Liver (tissue), 3 donors: Measurements from ENCODE around the gene PRDM5.

ENCODE experiments used
- EGR1 ChIP-seq, 2 donors: IDR thresholded peaks; 2 replicates each; pipeline ENCODE4 v1.6.1; 2016 to 2018; ENCODE audit warnings: antibody characterized with exemption in 2 of 2, low read depth in 2 of 2
- GABPA ChIP-seq, 2 donors: IDR thresholded peaks in 1 of 2; conservative IDR thresholded peaks in 1 of 2; 2 replicates each; pipeline ENCODE4 v1.6.1; 2016; ENCODE audit warnings: antibody characterized with exemption in 2 of 2, mild to moderate bottlenecking in 1 of 2, moderate library complexity in 1 of 2
- HNF4A ChIP-seq, 2 donors: conservative IDR thresholded peaks; 2 replicates each; pipeline ENCODE4 v1.6.1; 2016; ENCODE audit warnings: antibody characterized with exemption in 2 of 2, mild to moderate bottlenecking in 2 of 2
- JUND ChIP-seq, 2 donors: IDR thresholded peaks; 2 replicates each; pipeline ENCODE4 v1.6.1; 2016; ENCODE audit warnings: antibody characterized with exemption in 2 of 2
- NR2F2 ChIP-seq: IDR thresholded peaks from 2 replicates; pipeline ENCODE4 v1.6.1; 2016; ENCODE audit warnings: antibody characterized with exemption
- RAD21 ChIP-seq, 2 donors: IDR thresholded peaks; 2 replicates each; pipeline ENCODE4 v1.6.1; 2016; ENCODE audit warnings: antibody characterized with exemption in 2 of 2, mild to moderate bottlenecking in 2 of 2
- RXRA ChIP-seq, 2 donors: IDR thresholded peaks; 2 replicates each; pipeline ENCODE4 v1.6.1; 2017 to 2018; ENCODE audit warnings: antibody characterized with exemption in 2 of 2, mild to moderate bottlenecking in 1 of 2
- SP1 ChIP-seq: IDR thresholded peaks from 2 replicates; pipeline ENCODE4 v1.6.1; 2018; ENCODE audit warnings: antibody characterized with exemption, mild to moderate bottlenecking
- TAF1 ChIP-seq: conservative IDR thresholded peaks from 2 replicates; pipeline ENCODE4 v1.6.1; 2016; ENCODE audit warnings: antibody characterized with exemption, mild to moderate bottlenecking
- YY1 ChIP-seq: IDR thresholded peaks from 2 replicates; pipeline ENCODE4 v1.6.1; 2016; ENCODE audit warnings: antibody characterized with exemption, mild to moderate bottlenecking
- TF ChIP-seq, protein P1 (sequence below): IDR thresholded peaks from 2 replicates; pipeline ENCODE4 v1.6.1; 2016; ENCODE audit warnings: antibody characterized with exemption
- TF ChIP-seq, protein P2 (sequence below): fragments of 150-350 bp; IDR thresholded peaks from 2 replicates; pipeline ENCODE4 v1.5.1; 2017; ENCODE audit warnings: improper control_type of control experiment, low read depth, low read length; ENCODE audit not compliant: missing input control
- TF ChIP-seq, protein P3 (sequence below): IDR thresholded peaks from 2 replicates; pipeline ENCODE4 v1.6.1; 2016; ENCODE audit warnings: antibody characterized with exemption
- TF ChIP-seq, protein P4 (sequence below): IDR thresholded peaks from 2 replicates; pipeline ENCODE4 v1.6.1; 2016; ENCODE audit warnings: antibody characterized with exemption, mild to moderate bottlenecking
- donor health status: healthy.
- donor health status: healthy.

DNA sequence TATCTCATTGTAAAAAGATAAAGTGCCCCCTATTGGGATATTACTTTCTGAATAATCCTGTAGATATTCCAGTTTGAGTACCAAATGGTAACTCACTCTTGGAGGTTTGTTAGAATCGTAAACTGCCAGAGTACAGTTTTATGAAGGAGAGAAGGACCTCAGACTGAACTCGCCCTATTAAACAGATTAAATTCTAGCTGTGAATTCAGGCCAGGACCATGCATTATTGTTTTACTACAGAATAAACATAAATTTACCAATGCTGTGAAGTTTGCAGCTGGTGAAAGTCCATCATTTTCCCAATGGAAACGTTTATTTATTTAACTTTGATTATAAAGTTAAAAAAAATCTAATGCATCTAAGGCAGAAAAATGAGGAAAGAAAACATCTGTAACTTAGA lies 20.2 kb upstream of the PRDM5 start:
- TF ChIP-seq, protein P1, sequence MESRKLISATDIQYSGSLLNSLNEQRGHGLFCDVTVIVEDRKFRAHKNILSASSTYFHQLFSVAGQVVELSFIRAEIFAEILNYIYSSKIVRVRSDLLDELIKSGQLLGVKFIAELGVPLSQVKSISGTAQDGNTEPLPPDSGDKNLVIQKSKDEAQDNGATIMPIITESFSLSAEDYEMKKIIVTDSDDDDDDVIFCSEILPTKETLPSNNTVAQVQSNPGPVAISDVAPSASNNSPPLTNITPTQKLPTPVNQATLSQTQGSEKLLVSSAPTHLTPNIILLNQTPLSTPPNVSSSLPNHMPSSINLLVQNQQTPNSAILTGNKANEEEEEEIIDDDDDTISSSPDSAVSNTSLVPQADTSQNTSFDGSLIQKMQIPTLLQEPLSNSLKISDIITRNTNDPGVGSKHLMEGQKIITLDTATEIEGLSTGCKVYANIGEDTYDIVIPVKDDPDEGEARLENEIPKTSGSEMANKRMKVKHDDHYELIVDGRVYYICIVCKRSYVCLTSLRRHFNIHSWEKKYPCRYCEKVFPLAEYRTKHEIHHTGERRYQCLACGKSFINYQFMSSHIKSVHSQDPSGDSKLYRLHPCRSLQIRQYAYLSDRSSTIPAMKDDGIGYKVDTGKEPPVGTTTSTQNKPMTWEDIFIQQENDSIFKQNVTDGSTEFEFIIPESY, result no peak
- TF ChIP-seq, protein P2, sequence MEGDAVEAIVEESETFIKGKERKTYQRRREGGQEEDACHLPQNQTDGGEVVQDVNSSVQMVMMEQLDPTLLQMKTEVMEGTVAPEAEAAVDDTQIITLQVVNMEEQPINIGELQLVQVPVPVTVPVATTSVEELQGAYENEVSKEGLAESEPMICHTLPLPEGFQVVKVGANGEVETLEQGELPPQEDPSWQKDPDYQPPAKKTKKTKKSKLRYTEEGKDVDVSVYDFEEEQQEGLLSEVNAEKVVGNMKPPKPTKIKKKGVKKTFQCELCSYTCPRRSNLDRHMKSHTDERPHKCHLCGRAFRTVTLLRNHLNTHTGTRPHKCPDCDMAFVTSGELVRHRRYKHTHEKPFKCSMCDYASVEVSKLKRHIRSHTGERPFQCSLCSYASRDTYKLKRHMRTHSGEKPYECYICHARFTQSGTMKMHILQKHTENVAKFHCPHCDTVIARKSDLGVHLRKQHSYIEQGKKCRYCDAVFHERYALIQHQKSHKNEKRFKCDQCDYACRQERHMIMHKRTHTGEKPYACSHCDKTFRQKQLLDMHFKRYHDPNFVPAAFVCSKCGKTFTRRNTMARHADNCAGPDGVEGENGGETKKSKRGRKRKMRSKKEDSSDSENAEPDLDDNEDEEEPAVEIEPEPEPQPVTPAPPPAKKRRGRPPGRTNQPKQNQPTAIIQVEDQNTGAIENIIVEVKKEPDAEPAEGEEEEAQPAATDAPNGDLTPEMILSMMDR, result no peak
- no peak for TF ChIP-seq JUND (IDR thresholded peaks at IDR 0.05)
- no peak for TF ChIP-seq TAF1
- TF ChIP-seq, protein P3, sequence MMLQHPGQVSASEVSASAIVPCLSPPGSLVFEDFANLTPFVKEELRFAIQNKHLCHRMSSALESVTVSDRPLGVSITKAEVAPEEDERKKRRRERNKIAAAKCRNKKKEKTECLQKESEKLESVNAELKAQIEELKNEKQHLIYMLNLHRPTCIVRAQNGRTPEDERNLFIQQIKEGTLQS, result no peak
- TF ChIP-seq NR2F2, result no peak
- TF ChIP-seq RAD21 (IDR thresholded peaks at IDR 0.05), result no peak
- TF ChIP-seq EGR1 (IDR thresholded peaks at IDR 0.05; ENCODE audit: low read depth in 2 of 2), result no peak
- no peak for TF ChIP-seq YY1
- TF ChIP-seq RXRA (IDR thresholded peaks at IDR 0.05), result no peak
- no peak for TF ChIP-seq GABPA (IDR thresholded peaks at IDR 0.05 in 1 of 2, conservative IDR thresholded peaks at IDR 0.05 in 1 of 2)
- TF ChIP-seq HNF4A (conservative IDR thresholded peaks at IDR 0.05), result no peak
- TF ChIP-seq, protein P4, sequence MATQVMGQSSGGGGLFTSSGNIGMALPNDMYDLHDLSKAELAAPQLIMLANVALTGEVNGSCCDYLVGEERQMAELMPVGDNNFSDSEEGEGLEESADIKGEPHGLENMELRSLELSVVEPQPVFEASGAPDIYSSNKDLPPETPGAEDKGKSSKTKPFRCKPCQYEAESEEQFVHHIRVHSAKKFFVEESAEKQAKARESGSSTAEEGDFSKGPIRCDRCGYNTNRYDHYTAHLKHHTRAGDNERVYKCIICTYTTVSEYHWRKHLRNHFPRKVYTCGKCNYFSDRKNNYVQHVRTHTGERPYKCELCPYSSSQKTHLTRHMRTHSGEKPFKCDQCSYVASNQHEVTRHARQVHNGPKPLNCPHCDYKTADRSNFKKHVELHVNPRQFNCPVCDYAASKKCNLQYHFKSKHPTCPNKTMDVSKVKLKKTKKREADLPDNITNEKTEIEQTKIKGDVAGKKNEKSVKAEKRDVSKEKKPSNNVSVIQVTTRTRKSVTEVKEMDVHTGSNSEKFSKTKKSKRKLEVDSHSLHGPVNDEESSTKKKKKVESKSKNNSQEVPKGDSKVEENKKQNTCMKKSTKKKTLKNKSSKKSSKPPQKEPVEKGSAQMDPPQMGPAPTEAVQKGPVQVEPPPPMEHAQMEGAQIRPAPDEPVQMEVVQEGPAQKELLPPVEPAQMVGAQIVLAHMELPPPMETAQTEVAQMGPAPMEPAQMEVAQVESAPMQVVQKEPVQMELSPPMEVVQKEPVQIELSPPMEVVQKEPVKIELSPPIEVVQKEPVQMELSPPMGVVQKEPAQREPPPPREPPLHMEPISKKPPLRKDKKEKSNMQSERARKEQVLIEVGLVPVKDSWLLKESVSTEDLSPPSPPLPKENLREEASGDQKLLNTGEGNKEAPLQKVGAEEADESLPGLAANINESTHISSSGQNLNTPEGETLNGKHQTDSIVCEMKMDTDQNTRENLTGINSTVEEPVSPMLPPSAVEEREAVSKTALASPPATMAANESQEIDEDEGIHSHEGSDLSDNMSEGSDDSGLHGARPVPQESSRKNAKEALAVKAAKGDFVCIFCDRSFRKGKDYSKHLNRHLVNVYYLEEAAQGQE, result no peak
- TF ChIP-seq SP1, result no peak
